HG03025 (cell line): ENCODE measurements around the gene INSIG1.

Source experiments
- ATAC-seq: cut with Tn5 transposase; IDR thresholded peaks from one replicate; pipeline ENCODE4 v1.9.1; 2021; ENCODE audit warnings: mild to moderate bottlenecking, moderate library complexity; ENCODE audit not compliant: unreplicated experiment, low FRiP score

INSIG1 gene

DNA sequence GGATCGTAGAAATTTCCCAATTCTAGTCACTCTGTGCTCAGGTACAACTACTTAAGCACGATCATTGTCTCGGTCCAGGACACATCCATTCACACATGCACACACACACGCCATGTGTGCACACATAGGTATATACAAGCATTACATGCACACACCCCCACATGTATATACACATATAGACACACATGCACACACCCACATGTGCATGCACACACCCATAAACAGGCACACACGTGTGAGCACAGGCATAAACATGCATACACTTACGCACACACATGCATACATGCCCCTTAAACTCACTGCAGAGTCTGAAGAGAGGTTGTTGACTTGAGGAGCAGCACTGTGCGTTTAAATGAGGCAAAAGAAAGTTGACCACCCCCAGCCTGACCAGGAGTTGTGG is 32.5 kb upstream of the INSIG1 start:
- ATAC-seq: no peak

DNA sequence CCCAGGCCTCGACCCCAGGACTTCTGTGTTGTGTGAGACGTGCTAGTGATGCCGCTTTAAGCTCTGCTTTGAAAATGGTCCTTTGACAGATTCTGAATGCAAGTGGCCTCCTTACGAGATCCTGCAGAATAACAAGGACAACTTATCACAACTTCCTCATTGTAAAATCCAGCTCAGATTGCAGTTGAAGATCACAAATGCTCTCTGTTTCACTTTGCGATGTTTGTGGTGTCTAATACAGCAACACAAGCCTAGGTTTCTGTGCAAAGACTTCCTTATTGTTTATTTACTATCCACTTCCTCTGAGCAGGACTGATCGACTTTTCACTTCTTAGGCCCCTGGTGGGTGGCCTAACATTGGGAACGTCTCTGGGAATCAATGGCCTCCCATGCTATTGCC is 31.7 kb upstream of the INSIG1 start:
- ATAC-seq: no peak

DNA sequence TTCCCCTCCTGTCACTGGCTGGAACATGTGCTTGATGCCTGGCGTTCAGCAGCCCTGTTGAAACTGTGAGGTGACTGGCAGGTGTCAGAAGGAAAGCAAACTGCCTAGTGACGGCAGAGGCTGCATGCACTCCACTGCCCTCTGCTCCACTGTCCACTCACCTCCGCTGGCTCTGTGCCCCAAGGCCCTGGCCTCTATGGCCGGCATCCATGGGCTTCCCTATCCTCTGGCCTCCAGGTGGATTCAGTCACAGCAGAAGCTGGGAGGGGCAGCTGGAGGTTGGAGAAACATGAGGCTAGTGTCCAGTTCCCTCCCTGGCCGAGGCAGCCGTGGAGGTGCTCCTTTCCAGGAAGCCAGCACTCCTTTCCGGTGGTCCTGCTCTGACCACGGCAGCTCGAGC is 31.2 kb upstream of the INSIG1 start:
- no peak for ATAC-seq

DNA sequence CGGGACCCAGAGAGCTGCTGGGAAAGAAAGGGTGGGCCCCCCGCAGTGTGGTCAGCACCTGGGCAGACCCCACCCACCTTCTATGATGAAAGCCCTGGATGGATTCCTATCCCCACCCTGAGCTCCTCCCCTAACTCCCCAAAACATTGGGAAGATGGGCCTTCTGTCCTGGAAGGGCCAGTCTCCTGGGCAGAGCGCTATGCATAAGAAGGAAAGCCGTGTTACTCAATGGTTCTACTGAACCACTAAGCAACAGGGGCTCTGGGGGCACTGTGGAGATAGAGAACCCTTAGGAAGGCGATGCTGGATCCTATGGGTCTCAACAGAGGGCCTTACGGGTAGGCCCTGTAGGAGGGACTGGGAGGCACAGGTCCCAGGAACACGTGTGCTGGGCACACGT is 30.7 kb upstream of the INSIG1 start:
- ATAC-seq: no peak

GRCh38 chr7:155267436-155267835 is 30.2 kb upstream of the INSIG1 start:
- no peak for ATAC-seq

DNA sequence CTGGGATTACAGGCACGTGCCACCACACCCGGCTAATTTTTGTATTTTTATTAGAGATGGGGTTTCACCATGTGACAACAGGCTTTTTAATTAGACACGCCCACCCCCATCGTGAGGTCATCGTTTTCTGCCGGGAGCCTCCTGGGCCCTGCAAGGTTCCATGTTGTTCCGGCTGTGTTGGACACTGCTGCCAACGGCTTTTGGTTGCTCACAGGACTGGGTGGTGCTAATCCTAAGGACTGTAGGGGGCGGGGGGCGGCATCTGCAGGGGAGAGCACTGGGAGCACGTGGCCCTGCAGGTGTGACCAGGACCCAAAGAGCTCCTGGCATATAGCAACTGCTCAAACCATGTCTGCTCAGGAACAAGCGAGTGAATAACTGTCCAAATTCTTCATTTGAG is 29.5 kb upstream of the INSIG1 start:
- ATAC-seq: no peak

DNA sequence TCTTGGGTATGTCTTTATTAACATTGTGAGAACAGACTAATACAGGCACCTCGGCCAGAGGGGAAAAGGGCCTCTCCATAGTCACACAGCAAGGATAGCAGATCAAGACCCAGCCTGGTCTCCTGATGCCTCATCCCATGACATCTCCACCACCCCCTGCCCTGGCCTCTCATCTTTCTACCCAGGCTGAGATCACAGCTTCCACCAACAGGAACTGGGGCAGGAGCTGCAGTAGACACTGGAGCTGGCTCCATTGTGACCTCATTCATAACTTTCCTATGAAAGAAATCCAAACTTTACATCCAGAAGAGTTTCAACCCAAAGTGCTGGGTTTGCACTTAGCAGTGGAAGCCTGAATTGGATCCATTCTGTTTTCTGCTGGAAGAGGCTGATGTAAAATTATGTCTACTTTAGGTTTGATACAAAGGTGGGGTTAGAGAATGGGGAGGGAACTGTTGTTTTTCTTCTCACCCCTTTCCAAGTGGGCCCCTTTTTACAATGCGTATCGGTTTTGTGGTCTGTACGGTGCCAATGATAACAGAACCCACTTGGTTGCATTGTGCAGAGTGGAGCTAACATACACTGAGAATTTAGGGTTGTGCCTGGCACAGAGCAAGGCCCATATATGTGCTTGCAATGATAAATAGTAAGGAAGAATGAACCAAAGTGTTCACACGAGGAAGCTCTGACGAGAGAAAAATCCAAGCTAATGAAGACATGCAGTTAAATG is 28.6 kb upstream of the INSIG1 start:
- ATAC-seq: no peak

DNA sequence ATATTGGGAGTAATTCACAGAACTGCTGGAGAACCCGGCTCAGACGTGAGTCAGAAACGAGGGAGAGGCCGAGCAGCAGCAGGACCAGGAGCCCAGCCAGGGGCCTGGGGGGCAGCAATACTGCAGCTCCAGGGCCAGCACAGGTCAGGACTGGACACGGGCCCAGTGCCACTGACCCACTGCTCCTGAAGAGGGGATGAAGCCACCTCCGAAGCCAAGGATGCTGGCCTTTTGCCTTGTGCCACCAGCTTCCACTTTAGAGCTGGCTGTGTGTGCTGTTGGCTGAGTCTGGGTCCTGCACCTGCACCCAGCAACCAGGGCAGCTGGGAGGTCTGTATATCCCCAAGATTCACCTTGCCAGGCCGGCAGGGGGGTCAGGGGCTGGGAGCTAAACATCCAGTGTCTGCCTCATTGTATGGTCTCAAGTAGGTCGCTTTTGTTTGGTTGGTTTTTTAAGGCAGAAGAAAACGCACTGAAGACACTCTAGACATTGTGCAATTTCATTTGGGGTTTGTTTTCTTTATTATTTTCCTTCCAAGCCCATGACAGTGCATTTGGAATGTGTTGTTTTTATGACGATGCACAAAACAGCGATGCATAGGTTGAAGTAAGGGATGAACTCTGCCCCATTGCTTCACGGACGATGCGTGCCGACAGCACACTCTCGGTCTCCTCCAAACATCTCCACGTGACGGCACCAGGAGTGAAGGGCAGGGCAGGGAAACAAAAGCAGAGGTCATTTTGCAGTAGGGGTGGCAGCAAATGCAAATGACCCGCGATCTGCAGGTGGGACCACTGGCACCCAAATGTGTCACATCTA is 27.7 kb upstream of the INSIG1 start:
- no peak for ATAC-seq

- ATAC-seq: no peak
Measured at GRCh38 chr7:155270861-155271260, 26.8 kb upstream of the INSIG1 start.

DNA sequence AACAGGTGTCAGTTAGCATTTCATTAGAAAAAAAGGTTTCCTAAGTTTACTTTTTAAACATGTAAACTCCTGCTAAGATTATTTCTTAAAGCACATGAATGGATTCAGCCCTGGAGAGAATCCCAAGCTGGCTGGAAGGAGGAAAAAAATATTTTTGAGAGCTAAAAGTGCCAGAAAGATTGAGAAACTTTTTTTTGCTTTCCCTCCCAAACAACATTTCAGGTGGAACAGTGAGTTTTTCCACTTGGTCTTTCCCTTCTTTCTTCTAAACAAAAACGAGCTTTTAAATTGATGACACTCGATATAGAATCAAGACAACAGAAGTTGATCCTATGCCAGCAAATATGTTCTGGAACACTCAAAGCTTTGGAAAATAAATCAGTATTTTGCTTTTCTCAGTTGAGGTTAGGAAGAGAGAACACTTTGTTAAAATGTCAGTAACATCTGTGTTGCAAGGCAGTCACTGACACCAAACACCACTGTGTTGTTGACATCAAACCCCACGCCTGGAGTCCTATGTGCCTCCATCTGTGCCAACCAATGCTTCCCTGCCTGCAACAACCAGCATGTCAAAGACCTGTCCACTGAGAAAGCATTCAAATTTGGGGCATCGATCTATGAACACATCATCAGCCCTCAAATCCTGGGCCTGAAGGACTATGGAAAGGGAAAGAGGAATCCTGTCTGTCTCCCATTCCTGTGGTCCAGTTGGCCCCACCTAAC is 22.9 kb upstream of the INSIG1 start:
- no peak for ATAC-seq

DNA sequence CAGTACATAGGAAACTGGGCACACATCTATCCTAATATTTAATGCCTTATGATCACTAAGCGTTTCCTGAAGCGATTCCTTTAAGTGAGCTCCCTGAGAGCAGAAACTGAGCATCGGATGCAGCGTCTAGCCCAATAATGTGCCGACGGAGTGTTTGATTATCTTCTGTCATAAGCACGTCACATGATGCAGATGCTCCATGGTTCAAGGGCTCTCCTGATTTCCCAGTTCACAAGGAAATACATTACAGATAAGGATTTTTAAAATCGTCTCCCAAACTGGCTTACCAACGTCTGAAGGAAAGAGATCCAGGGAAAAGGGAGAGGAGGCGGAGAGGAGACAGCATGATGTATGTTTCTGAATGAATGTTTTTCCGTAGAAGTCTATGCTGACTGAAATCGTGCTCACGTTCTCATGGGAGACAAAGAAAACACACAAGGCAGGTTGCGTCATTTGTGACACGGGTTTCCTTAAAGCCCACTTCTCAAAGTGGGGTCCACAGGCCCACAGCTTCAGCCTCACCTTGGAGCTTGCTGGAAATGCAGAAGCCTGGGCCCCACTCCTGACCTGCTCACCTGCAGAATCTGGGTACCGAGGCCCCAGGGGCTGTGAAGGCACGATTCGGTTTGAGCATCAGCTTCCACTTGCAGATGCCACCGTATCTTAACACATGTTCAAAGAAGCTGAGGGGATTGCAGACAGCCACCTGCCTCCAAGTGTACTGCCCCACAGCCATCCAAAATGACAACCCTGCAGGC is 21.5 kb upstream of the INSIG1 start:
- ATAC-seq: no peak

- ATAC-seq: no peak
Measured at GRCh38 chr7:155276800-155277375, 20.8 kb upstream of the INSIG1 start.

GRCh38 chr7:155277385-155277994 is 20.2 kb upstream of the INSIG1 start:
- ATAC-seq: no peak

GRCh38 chr7:155278921-155279320 is 18.8 kb upstream of the INSIG1 start:
- no peak for ATAC-seq

- ATAC-seq: no peak
Measured at GRCh38 chr7:155279787-155280445, 17.8 kb upstream of the INSIG1 start.

GRCh38 chr7:155280446-155281397 is 17.0 kb upstream of the INSIG1 start:
- ATAC-seq: no peak

- no peak for ATAC-seq
Measured at GRCh38 chr7:155281398-155281969, 16.2 kb upstream of the INSIG1 start.

- no peak for ATAC-seq
Measured at GRCh38 chr7:155282671-155283070, 15.0 kb upstream of the INSIG1 start.
